H9 (cell line): Measurements from ENCODE around the gene LYSMD3. TPM values are rescaled to one million over a fixed set of nuclear protein-coding genes. Genes with fewer than 3 reads are reported as not detected.

ENCODE experiments used
- DNase-seq: peaks from one replicate; pipeline ENCODE4 v3.0.0-alpha.2; 2017
- H2AFZ ChIP-seq: one replicate; pipeline ENCODE4 v1.6.1; 2013; ENCODE audit warnings: mild to moderate bottlenecking, low read length, control low read depth, moderate library complexity
- H2AK5ac ChIP-seq: 2 replicates; pipeline ENCODE4 v1.6.1; 2013; ENCODE audit warnings: low read length, control low read depth, mixed read lengths; ENCODE audit not compliant: insufficient read length
- H2BK120ac ChIP-seq: one replicate; pipeline ENCODE4 v1.6.1; 2013; ENCODE audit warnings: low read depth, mild to moderate bottlenecking, low read length, control low read depth, inconsistent platforms; ENCODE audit not compliant: poor library complexity, severe bottlenecking
- H2BK12ac ChIP-seq: 2 replicates; pipeline ENCODE4 v1.6.1; 2013; ENCODE audit warnings: low read length, control low read depth, mixed read lengths, low read depth; ENCODE audit not compliant: insufficient read length
- H2BK15ac ChIP-seq: 2 replicates; pipeline ENCODE4 v1.6.1; 2013; ENCODE audit warnings: low read depth, low read length, control low read depth
- H2BK20ac ChIP-seq: one replicate; pipeline ENCODE4 v1.6.1; 2013; ENCODE audit warnings: low read depth, mild to moderate bottlenecking, low read length, control low read depth, inconsistent platforms; ENCODE audit not compliant: poor library complexity, severe bottlenecking
- H2BK5ac ChIP-seq: 2 replicates; pipeline ENCODE4 v1.6.1; 2013; ENCODE audit warnings: low read length, control low read depth, mixed read lengths; ENCODE audit not compliant: insufficient read length
- H3K14ac ChIP-seq: 2 replicates; pipeline ENCODE4 v1.6.1; 2013; ENCODE audit warnings: low read length, control low read depth; ENCODE audit not compliant: insufficient read depth
- H3K18ac ChIP-seq: 2 replicates; pipeline ENCODE4 v1.6.1; 2013; ENCODE audit warnings: low read depth, mild to moderate bottlenecking, mixed read lengths, low read length, control low read depth; ENCODE audit not compliant: insufficient read length
- H3K23ac ChIP-seq: 2 replicates; pipeline ENCODE4 v1.6.1; 2013; ENCODE audit warnings: low read length, control low read depth, mixed read lengths, low read depth; ENCODE audit not compliant: insufficient read length
- H3K23me2 ChIP-seq: 2 replicates; pipeline ENCODE4 v1.6.1; 2013; ENCODE audit warnings: low read depth, mild to moderate bottlenecking, mixed read lengths, low read length, control low read depth; ENCODE audit not compliant: insufficient read length, poor library complexity, severe bottlenecking
- H3K27ac ChIP-seq: 2 replicates; pipeline ENCODE4 v1.5.1; 2013; ENCODE audit warnings: low read length, control low read depth, mixed read lengths, low read depth; ENCODE audit not compliant: insufficient read length
- H3K27me3 ChIP-seq: 2 replicates; pipeline ENCODE4 v1.6.1; 2013; ENCODE audit warnings: low read length, control low read depth, inconsistent platforms; ENCODE audit not compliant: insufficient read depth
- H3K4ac ChIP-seq: 2 replicates; pipeline ENCODE4 v1.6.1; 2013; ENCODE audit warnings: low read depth, mild to moderate bottlenecking, control low read depth, inconsistent platforms, low read length, moderate library complexity
- H3K4me1 ChIP-seq: 2 replicates; pipeline ENCODE4 v1.6.1; 2013; ENCODE audit warnings: low read length, control low read depth, inconsistent platforms; ENCODE audit not compliant: insufficient read depth
- H3K4me2 ChIP-seq: 2 replicates; pipeline ENCODE4 v1.6.1; 2013; ENCODE audit warnings: low read length, control low read depth, mixed read lengths; ENCODE audit not compliant: insufficient read length, insufficient read depth
- H3K56ac ChIP-seq: 2 replicates; pipeline ENCODE4 v1.6.1; 2013; ENCODE audit warnings: low read depth, mild to moderate bottlenecking, mixed read lengths, low read length, control low read depth; ENCODE audit not compliant: insufficient read length
- H3K79me1 ChIP-seq: 2 replicates; pipeline ENCODE4 v1.6.1; 2013; ENCODE audit warnings: low read depth, mild to moderate bottlenecking, moderate library complexity, low read length, control low read depth, inconsistent platforms; ENCODE audit not compliant: insufficient read depth, poor library complexity, severe bottlenecking
- H3K79me2 ChIP-seq: 2 replicates; pipeline ENCODE4 v1.6.1; 2013; ENCODE audit warnings: low read length, control low read depth, inconsistent platforms; ENCODE audit not compliant: insufficient read depth
- H3K9ac ChIP-seq: 2 replicates; pipeline ENCODE4 v1.6.1; 2013; ENCODE audit warnings: low read length, control low read depth, mixed read lengths; ENCODE audit not compliant: insufficient read length; ENCODE audit errors: extremely low read depth
- H3K9me3 ChIP-seq: one replicate; pipeline ENCODE4 v1.6.1; 2013; ENCODE audit warnings: low read depth, low read length, inconsistent platforms; ENCODE audit not compliant: control insufficient read depth
- H3T11ph ChIP-seq: one replicate; pipeline ENCODE4 v1.6.1; 2013; ENCODE audit warnings: mild to moderate bottlenecking, low read length, control low read depth, inconsistent platforms
- H4K20me1 ChIP-seq: one replicate; pipeline ENCODE4 v1.6.1; 2013; ENCODE audit not compliant: control insufficient read depth, insufficient read length, insufficient read depth
- H4K5ac ChIP-seq: 2 replicates; pipeline ENCODE4 v1.6.1; 2013; ENCODE audit warnings: low read depth, mild to moderate bottlenecking, mixed read lengths, low read length, control low read depth; ENCODE audit not compliant: insufficient read length
- H4K8ac ChIP-seq: replicated peaks from 2 replicates; pipeline ENCODE4 v1.6.1; 2013; ENCODE audit warnings: low read length, control low read depth, mixed read lengths, low read depth; ENCODE audit not compliant: insufficient read length
- H4K91ac ChIP-seq: 2 replicates; pipeline ENCODE4 v1.6.1; 2013; ENCODE audit warnings: low read depth, mild to moderate bottlenecking, moderate library complexity, mixed read lengths, low read length, control low read depth; ENCODE audit not compliant: insufficient read length
- H3K27ac Mint-ChIP-seq, 3 experiments: 2 replicates in 2 of 3; 3 replicates in 1 of 3; pipeline ENCODE4 v1.8.0; 2020 to 2021; ENCODE audit warnings: mixed read lengths in 3 of 3, mild to moderate bottlenecking in 1 of 3, moderate library complexity in 1 of 3
- H3K27me3 Mint-ChIP-seq: 2 replicates; pipeline ENCODE4 v1.8.0; 2021; ENCODE audit warnings: low read depth, mild to moderate bottlenecking, moderate library complexity, mixed read lengths
- H3K36me3 Mint-ChIP-seq, 3 experiments: 2 replicates in 2 of 3; 3 replicates in 1 of 3; pipeline ENCODE4 v1.8.0; 2020 to 2021; ENCODE audit warnings: low read depth in 3 of 3, mixed read lengths in 3 of 3; ENCODE audit not compliant: insufficient read depth in 1 of 3
- H3K4me1 Mint-ChIP-seq, 2 experiments: 2 replicates each; pipeline ENCODE4 v1.8.0; 2020; ENCODE audit warnings: mixed read lengths in 2 of 2
- H3K4me3 Mint-ChIP-seq, 2 experiments: 2 replicates in 1 of 2; 3 replicates in 1 of 2; pipeline ENCODE4 v1.8.0; 2020 to 2021; ENCODE audit warnings: mild to moderate bottlenecking in 2 of 2, mixed read lengths in 2 of 2, moderate library complexity in 1 of 2
- H3K9me3 Mint-ChIP-seq, 2 experiments: 2 replicates in 1 of 2; 3 replicates in 1 of 2; pipeline ENCODE4 v1.8.0; 2020; ENCODE audit warnings: mild to moderate bottlenecking in 2 of 2, mixed read lengths in 2 of 2, moderate library complexity in 1 of 2
- WGBS: extraction: QIAGEN DNeasy Blood & Tissue Kit; methylation state at CpG from one replicate; pipeline ENCODE4 v1.1.7; 2013; ENCODE audit warnings: missing lambda C conversion rate, low lambda C conversion rate, mixed read lengths; ENCODE audit not compliant: insufficient read length; ENCODE audit errors: extremely low coverage; 5-methylcytosine and 5-hydroxymethylcytosine counted together
- total RNA-seq: library from RNA; stranded (reverse); gene quantifications from 2 replicates; pipeline ENCODE4 v1.2.1, GENCODE V29; 2021
- TF ChIP-seq, protein P1 (sequence below): fragments of 200-600 bp; sonication (generic); conservative IDR thresholded peaks from 3 replicates; pipeline ENCODE4 v1.8.0; 2021; ENCODE audit warnings: antibody characterized with exemption, mild to moderate bottlenecking

Gene LYSMD3
- total RNA-seq, 1 experiment from 2014 or later, result 14.0 TPM

DNA sequence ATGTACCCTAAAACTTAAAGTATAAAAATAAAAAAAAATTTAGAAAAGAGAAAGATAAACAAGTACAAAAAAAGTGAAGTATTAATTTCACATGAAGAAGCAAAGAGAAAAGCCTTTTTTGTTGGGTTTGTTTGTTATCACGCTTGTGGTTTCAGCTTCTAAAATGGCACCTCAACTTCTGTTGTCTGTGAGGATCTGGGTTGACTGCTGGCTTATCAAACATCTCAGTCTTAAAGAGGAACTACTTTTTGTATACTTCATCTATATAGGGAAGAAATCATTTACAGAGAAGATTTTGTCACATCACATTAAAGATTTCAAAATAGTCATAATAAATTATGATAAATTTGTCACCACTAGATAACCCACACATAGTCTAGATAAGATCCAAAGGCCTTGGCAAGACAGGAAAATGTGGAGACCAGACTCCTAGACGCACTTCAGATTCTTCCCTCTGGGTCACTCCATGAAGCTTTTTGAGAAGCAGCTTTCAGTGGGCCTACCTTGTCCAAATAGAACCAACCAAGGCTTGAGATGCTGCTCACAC is 20.4 kb upstream of the LYSMD3 start:
- no peaks in the 10 kb centered on the region; a peak in 2 of 7 replicates for H3K36me3 Mint-ChIP-seq
- H3K4me1 ChIP-seq, result peaks cover 12% of the 10 kb centered on the region
- no peaks in the 10 kb centered on the region for H4K20me1 ChIP-seq
- WGBS, result no CpG with 5 or more reads among the region's 2 CpGs
- no peak overlapping the region for H3K14ac ChIP-seq
- H3K9me3 ChIP-seq, result no peaks in the 10 kb centered on the region
- no peak overlapping the region for H2AK5ac ChIP-seq
- H2BK120ac ChIP-seq, result no peak overlapping the region
- no peak overlapping the region for H3K9ac ChIP-seq
- H3K23ac ChIP-seq, result no peak overlapping the region
- no peak overlapping the region for H4K91ac ChIP-seq
- H3K79me2 ChIP-seq, result no peaks in the 10 kb centered on the region
- no peak overlapping the region for H2BK15ac ChIP-seq
- H3T11ph ChIP-seq, result no peak overlapping the region
- no peak overlapping the region for H3K27ac Mint-ChIP-seq
- TF ChIP-seq, protein P1, sequence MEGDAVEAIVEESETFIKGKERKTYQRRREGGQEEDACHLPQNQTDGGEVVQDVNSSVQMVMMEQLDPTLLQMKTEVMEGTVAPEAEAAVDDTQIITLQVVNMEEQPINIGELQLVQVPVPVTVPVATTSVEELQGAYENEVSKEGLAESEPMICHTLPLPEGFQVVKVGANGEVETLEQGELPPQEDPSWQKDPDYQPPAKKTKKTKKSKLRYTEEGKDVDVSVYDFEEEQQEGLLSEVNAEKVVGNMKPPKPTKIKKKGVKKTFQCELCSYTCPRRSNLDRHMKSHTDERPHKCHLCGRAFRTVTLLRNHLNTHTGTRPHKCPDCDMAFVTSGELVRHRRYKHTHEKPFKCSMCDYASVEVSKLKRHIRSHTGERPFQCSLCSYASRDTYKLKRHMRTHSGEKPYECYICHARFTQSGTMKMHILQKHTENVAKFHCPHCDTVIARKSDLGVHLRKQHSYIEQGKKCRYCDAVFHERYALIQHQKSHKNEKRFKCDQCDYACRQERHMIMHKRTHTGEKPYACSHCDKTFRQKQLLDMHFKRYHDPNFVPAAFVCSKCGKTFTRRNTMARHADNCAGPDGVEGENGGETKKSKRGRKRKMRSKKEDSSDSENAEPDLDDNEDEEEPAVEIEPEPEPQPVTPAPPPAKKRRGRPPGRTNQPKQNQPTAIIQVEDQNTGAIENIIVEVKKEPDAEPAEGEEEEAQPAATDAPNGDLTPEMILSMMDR, result no peak
- H4K5ac ChIP-seq, result no peak overlapping the region
- no peak overlapping the region for H3K56ac ChIP-seq
- DNase-seq, result no peak
- H3K4me3 Mint-ChIP-seq, result no peak overlapping the region; a peak in 1 of 5 replicates
- no peak overlapping the region for H2BK20ac ChIP-seq
- H2AFZ ChIP-seq, result no peak overlapping the region
- no peak overlapping the region for H3K4ac ChIP-seq
- H3K23me2 ChIP-seq, result no peaks in the 10 kb centered on the region
- H3K27ac ChIP-seq, result no peak overlapping the region
- no peaks in the 10 kb centered on the region for H3K79me1 ChIP-seq
- no peak overlapping the region for H3K4me2 ChIP-seq
- H3K18ac ChIP-seq, result no peak overlapping the region
- no peak overlapping the region for H2BK5ac ChIP-seq
- no peak overlapping the region for H2BK12ac ChIP-seq
- H4K8ac ChIP-seq, result no peak overlapping the region
- 0 out of 2 replicates have a peak, but pooled peaks cover 2% of the 10 kb centered on the region for H3K27me3 Mint-ChIP-seq
- peaks cover 43 to 51% of the 10 kb centered on the region in 2 experiments for H3K4me1 Mint-ChIP-seq
- H3K27me3 ChIP-seq, result no peaks in the 10 kb centered on the region
- H3K9me3 Mint-ChIP-seq, result no peaks in the 10 kb centered on the region
